Measurements from ENCODE around the gene CMTR1.

Gene CMTR1

DNA sequence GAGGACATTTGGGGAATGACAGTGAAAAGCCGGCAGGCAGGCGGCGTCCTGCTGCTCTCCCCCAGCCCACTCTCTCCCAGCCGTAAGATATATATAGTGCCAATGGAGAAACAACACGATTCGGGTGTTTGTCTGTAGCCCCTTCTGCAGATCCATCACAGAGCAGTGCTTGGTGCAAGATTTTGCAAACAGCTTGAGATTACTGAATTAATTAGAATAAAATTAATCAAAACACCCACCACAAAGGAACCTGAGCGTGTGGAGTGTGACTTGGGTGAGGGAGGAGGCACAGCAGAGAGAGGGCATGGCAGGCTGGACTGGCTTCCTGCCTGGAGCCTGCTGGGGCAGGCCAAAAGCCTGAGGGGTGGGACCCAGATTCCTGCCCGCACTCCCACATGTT lies 95.5 kb downstream of the CMTR1 start:
- DNase-seq (ENCODE audit: low read depth in 1 of 2, low spot score in 1 of 2): no peak

GRCh38 chr6:37530297-37530696 lies 97.3 kb downstream of the CMTR1 start:
- no peak for DNase-seq (ENCODE audit: low read depth in 1 of 2, low spot score in 1 of 2)

- DNase-seq (ENCODE audit: low read depth in 1 of 2, low spot score in 1 of 2): no peak
Measured at GRCh38 chr6:37531026-37531425, 98.0 kb downstream of the CMTR1 start.

Data from activated T-helper 1 cell treated with anti-CD3 and anti-CD28 coated beads, Interleukin-2, amount 50 U/mL, for 16 hours (primary cell).